EH (cell line): ENCODE results near the gene ARHGAP26.

ENCODE experiments used
- DNase-seq: peaks from one replicate; pipeline ENCODE4 v3.0.0-alpha.2; 2015; ENCODE audit warnings: low read depth

ARHGAP26 gene

GRCh38 chr5:142873831-142874230 lies 103.7 kb downstream of the ARHGAP26 start:
- no peak for DNase-seq

GRCh38 chr5:142874540-142874939 lies 104.4 kb downstream of the ARHGAP26 start:
- peak; percentile 60 for DNase-seq

GRCh38 chr5:142875936-142876335 lies 105.8 kb downstream of the ARHGAP26 start:
- peak; percentile 33 for DNase-seq

- no peak for DNase-seq
Measured at GRCh38 chr5:142876817-142877216, 106.6 kb downstream of the ARHGAP26 start.

GRCh38 chr5:142878111-142878510 lies 107.9 kb downstream of the ARHGAP26 start:
- no peak for DNase-seq

GRCh38 chr5:142878638-142879037 lies 108.5 kb downstream of the ARHGAP26 start:
- no peak for DNase-seq

GRCh38 chr5:142881076-142881783 lies 111.1 kb downstream of the ARHGAP26 start:
- DNase-seq = peak; percentile 86

GRCh38 chr5:142881784-142882126 lies 111.6 kb downstream of the ARHGAP26 start:
- DNase-seq = no peak

GRCh38 chr5:142883025-142883424 lies 112.8 kb downstream of the ARHGAP26 start:
- DNase-seq = peak; percentile 85

GRCh38 chr5:142883438-142883837 lies 113.3 kb downstream of the ARHGAP26 start:
- DNase-seq = no peak

GRCh38 chr5:142884029-142884428 lies 113.9 kb downstream of the ARHGAP26 start:
- DNase-seq = no peak

GRCh38 chr5:142886211-142886610 lies 116.0 kb downstream of the ARHGAP26 start:
- peak; percentile 38 for DNase-seq

GRCh38 chr5:142886956-142887355 lies 116.8 kb downstream of the ARHGAP26 start:
- DNase-seq = no peak

GRCh38 chr5:142888469-142889085 lies 118.4 kb downstream of the ARHGAP26 start:
- peak; percentile 75 for DNase-seq

GRCh38 chr5:142892021-142892420 lies 121.8 kb downstream of the ARHGAP26 start:
- no peak for DNase-seq

- no peak for DNase-seq
Measured at GRCh38 chr5:142894315-142894714, 124.1 kb downstream of the ARHGAP26 start.

GRCh38 chr5:142894749-142895148 lies 124.6 kb downstream of the ARHGAP26 start:
- peak; percentile 85 for DNase-seq

- DNase-seq = no peak
Measured at GRCh38 chr5:142896325-142897007, 126.3 kb downstream of the ARHGAP26 start.

GRCh38 chr5:142897328-142897727 lies 127.2 kb downstream of the ARHGAP26 start:
- DNase-seq = no peak

GRCh38 chr5:142900927-142901326 lies 130.8 kb downstream of the ARHGAP26 start:
- peak; percentile 90 for DNase-seq

- no peak for DNase-seq
Measured at GRCh38 chr5:142901476-142902185, 131.5 kb downstream of the ARHGAP26 start.

GRCh38 chr5:142902186-142902965 lies 132.2 kb downstream of the ARHGAP26 start:
- no peak for DNase-seq
